ENCODE results near the gene ABTB2.

Gene ABTB2

DNA sequence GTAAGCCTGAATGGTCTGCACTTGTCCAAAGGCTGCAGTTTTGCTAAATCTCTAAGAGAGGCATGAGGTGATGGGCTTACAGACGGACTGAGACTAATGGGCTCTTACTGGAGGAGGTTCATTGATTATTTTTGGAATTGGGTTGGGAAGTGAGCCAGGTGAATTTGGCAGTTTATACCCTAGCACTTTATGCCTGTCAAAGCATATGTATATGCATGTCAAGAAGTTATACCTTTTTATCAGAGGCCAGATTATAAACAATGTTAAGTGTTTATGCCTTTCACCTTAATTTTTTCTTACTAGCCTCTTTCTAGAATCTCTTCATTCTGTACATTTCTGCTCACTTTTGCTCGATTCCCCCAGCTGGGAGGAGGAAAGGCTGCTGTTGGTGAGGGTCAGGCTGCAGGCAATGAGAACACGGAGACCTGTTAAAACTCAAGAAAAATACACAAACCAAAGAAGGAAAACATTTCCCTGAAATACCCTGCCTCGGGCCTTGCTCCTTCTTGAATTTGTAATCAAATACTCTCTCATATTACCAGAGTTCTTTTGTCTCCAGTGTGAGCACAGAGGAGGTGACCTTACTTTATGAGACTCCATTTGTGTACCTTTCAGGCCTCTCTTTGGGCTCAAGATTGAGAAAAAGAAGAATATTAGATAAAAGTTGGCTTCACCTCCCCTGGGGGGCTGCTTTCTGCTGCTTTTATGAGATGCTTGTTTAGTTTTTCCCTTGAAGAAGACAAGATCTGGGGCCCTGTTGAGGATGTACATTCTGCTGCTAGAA, 232.7 kb downstream of the ABTB2 start:
- ATAC-seq (no peak), DNase-seq (ENCODE audit: low spot score in 2 of 2) (no peak)
- Mint-ChIP-seq H3K27ac (no peak overlapping the region), H3K4me1 (peaks cover 6% of the 10 kb centered on the region), H3K4me3 (no peak overlapping the region), H3K9me3 (no peaks in the 10 kb centered on the region), H3K36me3 (peaks cover 100% of the 10 kb centered on the region)

- no peak for ATAC-seq
- H3K27ac Mint-ChIP-seq, result no peak overlapping the region
- peaks cover 100% of the 10 kb centered on the region for H3K36me3 Mint-ChIP-seq
- no peaks in the 10 kb centered on the region for H3K9me3 Mint-ChIP-seq
- peaks cover 8% of the 10 kb centered on the region for H3K4me1 Mint-ChIP-seq
- DNase-seq (ENCODE audit: low spot score in 2 of 2), result no peak
- H3K4me3 Mint-ChIP-seq, result no peak overlapping the region
Measured at GRCh38 chr11:34120651-34121050, 237.2 kb downstream of the ABTB2 start.

- no peak for ATAC-seq
- Mint-ChIP-seq H3K9me3 (no peaks in the 10 kb centered on the region), H3K27ac (no peak overlapping the region)
Measured at GRCh38 chr11:34114471-34114870, 243.3 kb downstream of the ABTB2 start.

GRCh38 chr11:34114014-34114413, 243.8 kb downstream of the ABTB2 start:
- DNase-seq (ENCODE audit: low spot score in 2 of 2), result no peak
- no peak for ATAC-seq
- Mint-ChIP-seq H3K27ac (no peak overlapping the region), H3K36me3 (peaks cover 100% of the 10 kb centered on the region), H3K4me3 (no peak overlapping the region), H3K9me3 (no peaks in the 10 kb centered on the region), H3K4me1 (peaks cover 17% of the 10 kb centered on the region)

More at GRCh38 chr11:34114471-34114870, 243.3 kb downstream of the ABTB2 start:
- Mint-ChIP-seq H3K4me1 (peaks cover 13% of the 10 kb centered on the region), H3K36me3 (peaks cover 100% of the 10 kb centered on the region), H3K4me3 (no peak overlapping the region)
- DNase-seq (ENCODE audit: low spot score in 2 of 2), result no peak

- Mint-ChIP-seq H3K27ac (no peak overlapping the region), H3K4me1 (peaks cover 23% of the 10 kb centered on the region), H3K9me3 (no peaks in the 10 kb centered on the region), H3K4me3 (no peak overlapping the region), H3K36me3 (peaks cover 100% of the 10 kb centered on the region)
- ATAC-seq (no peak), DNase-seq (ENCODE audit: low spot score in 2 of 2) (no peak)
Measured at GRCh38 chr11:34111722-34112270, 246.0 kb downstream of the ABTB2 start.

- DNase-seq (ENCODE audit: low spot score in 2 of 2) (no peak), ATAC-seq (no peak)
- Mint-ChIP-seq H3K36me3 (peaks cover 90% of the 10 kb centered on the region), H3K4me3 (peak overlapping the region; percentile 93), H3K9me3 (no peaks in the 10 kb centered on the region), H3K27ac (peak overlapping the region; percentile 99), H3K4me1 (peaks cover 40% of the 10 kb centered on the region)
Measured at GRCh38 chr11:34105957-34106504, 251.8 kb downstream of the ABTB2 start.

- ATAC-seq (peak; percentile 96), DNase-seq (ENCODE audit: low spot score in 2 of 2) (peak; percentile 93 to 99)
- Mint-ChIP-seq H3K4me1 (peaks cover 40% of the 10 kb centered on the region), H3K36me3 (peaks cover 90% of the 10 kb centered on the region), H3K9me3 (no peaks in the 10 kb centered on the region), H3K27ac (peak within 1 kb of the TSS; percentile 99), H3K4me3 (peak within 1 kb of the TSS; percentile 93)
Measured at GRCh38 chr11:34105079-34105956, 252.5 kb downstream of the ABTB2 start, which contains the start of gene NAT10. TSS of gene NAT10 (plus strand) at chr11:34105629. CDS start at chr11:34108226, 2,597 bp downstream.

DNA sequence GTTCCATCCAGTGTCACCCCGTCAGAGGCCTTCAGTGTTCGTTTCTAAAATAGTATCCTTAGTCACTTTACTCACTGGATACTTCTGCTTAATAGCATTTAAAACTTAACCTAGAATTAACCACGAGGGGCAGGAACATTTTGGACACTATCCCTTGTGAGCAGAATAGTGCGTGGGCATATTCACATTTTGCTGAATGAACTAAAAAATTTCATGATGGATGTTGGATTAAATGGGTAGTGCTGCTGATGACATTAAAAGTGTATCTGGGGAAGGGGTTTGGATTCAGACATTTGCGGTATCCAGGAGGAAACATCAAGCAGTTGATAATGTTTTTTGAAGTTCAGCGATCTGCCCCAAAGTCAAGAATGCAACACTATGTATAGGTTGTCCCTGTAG, 253.1 kb downstream of the ABTB2 start:
- ATAC-seq (no peak), DNase-seq (ENCODE audit: low spot score in 2 of 2) (no peak)
- peaks cover 90% of the 10 kb centered on the region for H3K36me3 Mint-ChIP-seq

More for the DNA sequence above, 253.1 kb downstream of the ABTB2 start:
- Mint-ChIP-seq H3K4me1 (peaks cover 40% of the 10 kb centered on the region), H3K9me3 (no peaks in the 10 kb centered on the region), H3K4me3 (peak overlapping the region; percentile 93), H3K27ac (peak overlapping the region; percentile 99)
